ENCODE data around the gene RAB11FIP4.

RAB11FIP4 gene

DNA sequence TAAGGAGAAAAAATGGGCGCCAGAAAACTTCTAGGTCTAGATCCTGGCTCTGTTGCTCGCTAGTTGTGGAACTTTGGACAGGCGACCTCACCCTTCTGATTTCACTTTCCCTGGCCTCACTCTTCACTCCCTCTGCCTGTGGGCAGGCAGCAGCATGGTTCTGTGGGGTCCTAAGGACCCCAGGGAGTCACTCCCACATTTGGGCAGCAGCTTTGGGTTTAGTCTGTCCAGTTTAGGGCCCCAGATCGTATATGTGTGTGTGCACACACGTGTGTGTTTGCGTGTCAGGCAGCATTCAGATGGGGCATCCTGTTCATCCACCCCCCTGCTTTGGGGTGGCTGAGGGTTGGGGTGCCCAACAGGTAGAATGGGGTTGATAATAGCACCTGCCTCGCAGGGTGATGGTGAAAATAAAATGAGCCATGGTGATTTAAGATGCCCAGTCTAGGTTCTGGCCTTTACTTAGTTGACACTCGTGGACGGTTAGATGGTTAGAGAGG is 102.2 kb downstream of the RAB11FIP4 start:
- peak overlapping the region; percentile 73 for H3K4me3 Mint-ChIP-seq
- H3K36me3 Mint-ChIP-seq (ENCODE audit: low read depth) = peaks cover 7% of the 10 kb centered on the region
- peaks cover 98% of the 10 kb centered on the region for H3K4me1 Mint-ChIP-seq (ENCODE audit: low read depth)
- peak overlapping the region; percentile 96 for H3K27ac Mint-ChIP-seq
- no peaks in the 10 kb centered on the region for H3K27me3 Mint-ChIP-seq
- DNase-seq = no peak
- H3K9me3 Mint-ChIP-seq = no peaks in the 10 kb centered on the region

GRCh38 chr17:31494259-31495021 is 103.0 kb downstream of the RAB11FIP4 start:
- H3K4me1 Mint-ChIP-seq (ENCODE audit: low read depth) = peaks cover 99% of the 10 kb centered on the region
- H3K9me3 Mint-ChIP-seq = no peaks in the 10 kb centered on the region
- H3K36me3 Mint-ChIP-seq (ENCODE audit: low read depth) = peaks cover 4% of the 10 kb centered on the region
- H3K4me3 Mint-ChIP-seq = peak overlapping the region; percentile 73
- H3K27me3 Mint-ChIP-seq = no peaks in the 10 kb centered on the region
- H3K27ac Mint-ChIP-seq = peak overlapping the region; percentile 96
- DNase-seq = peak; percentile 64

GRCh38 chr17:31495022-31495885 is 103.8 kb downstream of the RAB11FIP4 start:
- Mint-ChIP-seq H3K4me1 (ENCODE audit: low read depth) (peaks cover 99% of the 10 kb centered on the region), H3K36me3 (ENCODE audit: low read depth) (peaks cover 4% of the 10 kb centered on the region), H3K9me3 (no peaks in the 10 kb centered on the region), H3K4me3 (peak overlapping the region; percentile 52), H3K27ac (peak overlapping the region; percentile 96), H3K27me3 (no peaks in the 10 kb centered on the region)
- DNase-seq = no peak

GRCh38 chr17:31496097-31496496 is 104.6 kb downstream of the RAB11FIP4 start:
- Mint-ChIP-seq H3K4me3 (no peak overlapping the region), H3K36me3 (ENCODE audit: low read depth) (peaks cover 4% of the 10 kb centered on the region), H3K4me1 (ENCODE audit: low read depth) (peaks cover 97% of the 10 kb centered on the region), H3K9me3 (no peaks in the 10 kb centered on the region), H3K27me3 (no peaks in the 10 kb centered on the region), H3K27ac (peak overlapping the region; percentile 96)
- no peak for DNase-seq

DNA sequence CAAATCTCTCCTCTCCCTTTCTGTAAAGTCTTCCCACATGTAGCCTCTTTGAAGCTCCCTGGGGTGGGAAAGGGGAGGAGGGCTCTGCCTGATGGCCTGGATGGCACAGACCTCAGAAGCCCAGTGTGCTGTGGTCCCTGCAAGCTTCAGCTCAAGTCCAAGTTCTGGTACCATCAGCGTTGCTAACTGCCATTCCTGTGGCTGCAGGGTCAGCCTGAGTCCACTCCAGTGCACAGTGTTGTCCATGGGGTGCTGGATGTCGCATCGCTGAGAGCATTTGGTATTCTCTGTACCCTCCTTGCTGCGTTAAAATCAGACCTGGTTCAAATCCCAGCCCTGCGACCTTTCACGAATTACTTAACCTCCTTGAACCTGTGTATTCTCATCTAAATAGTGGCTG is 105.1 kb downstream of the RAB11FIP4 start:
- peaks cover 4% of the 10 kb centered on the region for H3K36me3 Mint-ChIP-seq (ENCODE audit: low read depth)
- H3K4me3 Mint-ChIP-seq = no peak overlapping the region
- H3K9me3 Mint-ChIP-seq = no peaks in the 10 kb centered on the region
- H3K27me3 Mint-ChIP-seq = no peaks in the 10 kb centered on the region
- peaks cover 95% of the 10 kb centered on the region for H3K4me1 Mint-ChIP-seq (ENCODE audit: low read depth)
- peak overlapping the region; percentile 96 for H3K27ac Mint-ChIP-seq
- no peak for DNase-seq

DNA sequence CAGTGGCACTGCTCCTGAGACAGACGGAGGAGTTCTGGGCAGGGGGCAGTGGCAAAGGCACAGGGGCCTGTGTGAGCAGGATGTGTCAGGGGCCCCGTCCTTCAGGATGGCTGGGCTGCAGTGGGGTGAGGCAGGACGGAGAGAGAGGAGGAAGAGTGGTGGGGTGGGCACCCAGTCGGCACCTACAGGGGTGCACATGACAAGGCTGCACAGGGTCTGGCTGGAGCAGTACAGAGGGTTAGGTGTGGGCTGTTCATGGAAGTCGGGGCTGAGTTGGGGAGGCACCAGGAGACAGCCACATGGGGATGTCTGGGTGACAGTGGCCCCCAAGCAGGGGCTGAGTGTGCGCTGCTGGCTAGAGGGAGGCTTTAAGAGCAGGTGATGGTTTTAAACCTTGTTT is 106.0 kb downstream of the RAB11FIP4 start:
- Mint-ChIP-seq H3K9me3 (no peaks in the 10 kb centered on the region), H3K27me3 (no peaks in the 10 kb centered on the region), H3K36me3 (ENCODE audit: low read depth) (peaks cover 4% of the 10 kb centered on the region), H3K4me3 (no peak overlapping the region), H3K4me1 (ENCODE audit: low read depth) (peaks cover 87% of the 10 kb centered on the region), H3K27ac (peak overlapping the region; percentile 75)
- no peak for DNase-seq

GRCh38 chr17:31497994-31498826 is 106.7 kb downstream of the RAB11FIP4 start:
- no peaks in the 10 kb centered on the region for H3K27me3 Mint-ChIP-seq
- no peaks in the 10 kb centered on the region for H3K9me3 Mint-ChIP-seq
- H3K4me1 Mint-ChIP-seq (ENCODE audit: low read depth) = peaks cover 82% of the 10 kb centered on the region
- DNase-seq = no peak
- no peak overlapping the region for H3K4me3 Mint-ChIP-seq
- H3K27ac Mint-ChIP-seq = peak overlapping the region; percentile 75
- peaks cover 2% of the 10 kb centered on the region for H3K36me3 Mint-ChIP-seq (ENCODE audit: low read depth)

GRCh38 chr17:31499771-31500554 is 108.5 kb downstream of the RAB11FIP4 start:
- Mint-ChIP-seq H3K27me3 (no peaks in the 10 kb centered on the region), H3K4me1 (ENCODE audit: low read depth) (peaks cover 73% of the 10 kb centered on the region), H3K4me3 (peak overlapping the region; percentile 31), H3K27ac (peak overlapping the region; percentile 76), H3K9me3 (no peaks in the 10 kb centered on the region), H3K36me3 (ENCODE audit: low read depth) (peaks cover under 1% of the 10 kb centered on the region)
- peak; percentile 58 for DNase-seq

GRCh38 chr17:31506517-31506916 is 115.0 kb downstream of the RAB11FIP4 start:
- H3K9me3 Mint-ChIP-seq = no peaks in the 10 kb centered on the region
- no peaks in the 10 kb centered on the region for H3K36me3 Mint-ChIP-seq (ENCODE audit: low read depth)
- H3K4me3 Mint-ChIP-seq = no peak overlapping the region
- H3K4me1 Mint-ChIP-seq (ENCODE audit: low read depth) = peaks cover 65% of the 10 kb centered on the region
- no peaks in the 10 kb centered on the region for H3K27me3 Mint-ChIP-seq
- H3K27ac Mint-ChIP-seq = no peak overlapping the region
- DNase-seq = no peak

- Mint-ChIP-seq H3K27ac (peak overlapping the region; percentile 100), H3K4me1 (ENCODE audit: low read depth) (peaks cover 69% of the 10 kb centered on the region), H3K9me3 (no peaks in the 10 kb centered on the region), H3K36me3 (ENCODE audit: low read depth) (no peaks in the 10 kb centered on the region), H3K4me3 (peak overlapping the region; percentile 85), H3K27me3 (no peaks in the 10 kb centered on the region)
- DNase-seq = peak; percentile 76
These were observed 117.0 kb downstream of the RAB11FIP4 start for GRCh38 chr17:31508288-31509094.

DNA sequence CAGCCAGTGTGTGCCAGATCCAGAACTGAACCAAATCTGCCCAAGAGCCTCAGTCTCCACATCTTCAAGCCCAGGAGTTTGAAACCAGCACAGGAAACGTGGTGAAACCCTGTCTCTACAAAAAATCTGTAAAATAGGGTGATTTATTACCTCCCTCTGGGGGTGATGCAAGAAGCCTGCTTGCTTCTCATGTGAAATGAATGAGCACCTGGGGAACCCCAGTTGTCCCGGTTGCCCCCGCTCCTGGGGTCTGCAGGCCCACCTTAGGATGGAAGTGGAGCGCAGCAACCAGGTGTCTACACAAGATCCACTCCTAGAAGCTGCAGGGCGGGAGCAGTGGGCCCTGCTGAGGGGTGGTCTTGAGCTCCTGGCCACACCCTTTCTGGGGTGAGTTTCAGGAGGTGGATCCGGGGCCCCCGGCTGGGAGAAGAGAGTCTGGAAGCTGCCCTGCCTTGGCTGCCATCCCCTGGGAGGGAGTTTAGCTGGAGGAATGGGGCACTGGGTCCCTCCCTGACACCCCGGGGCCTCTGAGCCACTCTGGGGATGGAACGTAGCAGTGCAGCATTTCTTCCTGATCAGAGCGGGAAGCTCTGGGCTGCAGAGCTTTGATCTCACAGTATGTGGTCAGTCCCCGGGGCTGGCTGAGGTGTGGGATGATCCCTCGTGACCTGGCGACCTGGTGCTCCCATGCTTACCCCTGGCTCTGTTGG is 117.8 kb downstream of the RAB11FIP4 start:
- H3K27me3 Mint-ChIP-seq = no peaks in the 10 kb centered on the region
- peak overlapping the region; percentile 85 for H3K4me3 Mint-ChIP-seq
- no peaks in the 10 kb centered on the region for H3K9me3 Mint-ChIP-seq
- DNase-seq = peak; percentile 68
- H3K4me1 Mint-ChIP-seq (ENCODE audit: low read depth) = peaks cover 73% of the 10 kb centered on the region
- peak overlapping the region; percentile 100 for H3K27ac Mint-ChIP-seq
- H3K36me3 Mint-ChIP-seq (ENCODE audit: low read depth) = no peaks in the 10 kb centered on the region

GRCh38 chr17:31509805-31510177 is 118.3 kb downstream of the RAB11FIP4 start:
- no peak for DNase-seq
- peaks cover 76% of the 10 kb centered on the region for H3K4me1 Mint-ChIP-seq (ENCODE audit: low read depth)
- H3K4me3 Mint-ChIP-seq = peak overlapping the region; percentile 85
- no peaks in the 10 kb centered on the region for H3K9me3 Mint-ChIP-seq
- no peaks in the 10 kb centered on the region for H3K36me3 Mint-ChIP-seq (ENCODE audit: low read depth)
- H3K27ac Mint-ChIP-seq = peak overlapping the region; percentile 100
- no peaks in the 10 kb centered on the region for H3K27me3 Mint-ChIP-seq
